ENCODE data around the gene MLEC.
"Not testable (repeated sequence)": the region's sequence is repeated elsewhere in the genome, so short reads cannot be mapped to it uniquely, and the experiment has no call there.

Gene MLEC

GRCh38 chr12:120721866-120722265 is 34.9 kb downstream of the MLEC start:
- DNase-seq (ENCODE audit: low read depth), result no peak

- DNase-seq (ENCODE audit: low read depth), result no peak
These were observed 35.8 kb downstream of the MLEC start for GRCh38 chr12:120722784-120723183.

GRCh38 chr12:120724720-120725119 is 37.8 kb downstream of the MLEC start:
- no peak for DNase-seq (ENCODE audit: low read depth)

GRCh38 chr12:120725151-120725658 is 38.3 kb downstream of the MLEC start:
- no peak for DNase-seq (ENCODE audit: low read depth)

GRCh38 chr12:120725659-120726509 is 38.9 kb downstream of the MLEC start, which contains the start of gene ACADS:
TSS of gene ACADS (plus strand) at chr12:120725826. CDS start at chr12:120725886, 60 bp downstream.
- peak; percentile 81 for DNase-seq (ENCODE audit: low read depth)

GRCh38 chr12:120726510-120726793 is 39.5 kb downstream of the MLEC start:
- no peak for DNase-seq (ENCODE audit: low read depth)

GRCh38 chr12:120726961-120727360 is 40.0 kb downstream of the MLEC start:
- DNase-seq (ENCODE audit: low read depth), result no peak

GRCh38 chr12:120732198-120732597 is 45.2 kb downstream of the MLEC start:
- not testable (repeated sequence) for DNase-seq (ENCODE audit: low read depth)

- DNase-seq (ENCODE audit: low read depth), result no peak
These were observed 46.6 kb downstream of the MLEC start for GRCh38 chr12:120733574-120733973.

- DNase-seq (ENCODE audit: low read depth), result no peak
These were observed 47.3 kb downstream of the MLEC start for GRCh38 chr12:120734210-120734609.

GRCh38 chr12:120735181-120735580 is 48.2 kb downstream of the MLEC start:
- DNase-seq (ENCODE audit: low read depth), result no peak

- DNase-seq (ENCODE audit: low read depth), result no peak
These were observed 49.7 kb downstream of the MLEC start for GRCh38 chr12:120736404-120737331.

GRCh38 chr12:120737557-120738251 is 50.8 kb downstream of the MLEC start:
- DNase-seq (ENCODE audit: low read depth), result no peak

GRCh38 chr12:120738252-120739030 is 51.5 kb downstream of the MLEC start:
- DNase-seq (ENCODE audit: low read depth), result no peak

GRCh38 chr12:120739031-120739762 is 52.2 kb downstream of the MLEC start:
- DNase-seq (ENCODE audit: low read depth), result no peak

GRCh38 chr12:120739821-120740613 is 53.1 kb downstream of the MLEC start:
- DNase-seq (ENCODE audit: low read depth), result no peak

GRCh38 chr12:120740871-120741270 is 53.9 kb downstream of the MLEC start:
- no peak for DNase-seq (ENCODE audit: low read depth)

- no peak for DNase-seq (ENCODE audit: low read depth)
These were observed 54.8 kb downstream of the MLEC start for GRCh38 chr12:120741476-120742421.
